Neural cell (in vitro differentiated cells): ENCODE measurements around the gene DNAH5. TPM values are rescaled to one million over a fixed set of nuclear protein-coding genes. Genes with fewer than 3 reads are reported as not detected.

ENCODE experiments used
- H2AFZ ChIP-seq: fragments of 200-600, 300-800 bp; sonication (generic), shearing (Covaris generic); 2 replicates; pipeline ENCODE4 v1.6.0; 2014; ENCODE audit warnings: low read depth, mild to moderate bottlenecking, antibody characterized with exemption, low read length, moderate library complexity
- H3F3A ChIP-seq: fragments of 200-600 bp; shearing (Covaris generic); 2 replicates; pipeline ENCODE4 v1.6.1; 2016; ENCODE audit warnings: mild to moderate bottlenecking, moderate library complexity, mixed read lengths, antibody characterized with exemption, low read length; ENCODE audit not compliant: insufficient read depth, poor library complexity, severe bottlenecking
- H3K27ac ChIP-seq: fragments of 200-600, 300-800 bp; sonication (generic), shearing (Covaris generic); 2 replicates; pipeline ENCODE4 v1.5.1; 2014; ENCODE audit warnings: mild to moderate bottlenecking, low read length, moderate library complexity
- H3K27me3 ChIP-seq: fragments of 300-800, 200-600 bp; sonication (generic), shearing (Covaris generic); 2 replicates; pipeline ENCODE4 v1.6.0; 2014; ENCODE audit warnings: mild to moderate bottlenecking, low read depth, low read length, moderate library complexity; ENCODE audit not compliant: insufficient read depth
- H3K36me3 ChIP-seq: fragments of 300-800, 200-600 bp; sonication (generic), shearing (Covaris generic); 2 replicates; pipeline ENCODE4 v1.5.1; 2014; ENCODE audit warnings: mild to moderate bottlenecking, antibody characterized with exemption, low read length, moderate library complexity; ENCODE audit not compliant: insufficient read depth
- H3K4me2 ChIP-seq: fragments of 300-800, 200-600 bp; sonication (generic), shearing (Covaris generic); 2 replicates; pipeline ENCODE4 v1.6.0; 2014; ENCODE audit warnings: mild to moderate bottlenecking, low read length
- H3K4me3 ChIP-seq: fragments of 300-800, 200-600 bp; sonication (generic), shearing (Covaris generic); 2 replicates; pipeline ENCODE4 v1.5.1; 2014; ENCODE audit warnings: mild to moderate bottlenecking, low read length, moderate library complexity
- H3K79me2 ChIP-seq: fragments of 200-600 bp; shearing (Covaris generic); replicated peaks from 2 replicates; pipeline ENCODE4 v1.6.0; 2014; ENCODE audit warnings: mild to moderate bottlenecking, low read length, moderate library complexity; ENCODE audit not compliant: insufficient read depth
- H3K9ac ChIP-seq: fragments of 300-800, 200-600 bp; sonication (generic), shearing (Covaris generic); 2 replicates; pipeline ENCODE4 v1.6.1; 2016; ENCODE audit warnings: mild to moderate bottlenecking, low read length, mixed read lengths
- H3K9me2 ChIP-seq: fragments of 200-600 bp; shearing (Covaris generic); 2 replicates; pipeline ENCODE4 v1.6.1; 2016; ENCODE audit warnings: mild to moderate bottlenecking, low read length, mixed read lengths; ENCODE audit not compliant: insufficient read depth
- H3K9me3 ChIP-seq: fragments of 200-600, 300-800 bp; sonication (generic), shearing (Covaris generic); 2 replicates; pipeline ENCODE4 v1.6.1; 2016; ENCODE audit warnings: mild to moderate bottlenecking, mixed run types, low read length, moderate library complexity, mixed read lengths
- H4K20me1 ChIP-seq: fragments of 200-600 bp; shearing (Covaris generic); 2 replicates; pipeline ENCODE4 v1.6.1; 2016; ENCODE audit warnings: mild to moderate bottlenecking, mixed run types; ENCODE audit not compliant: insufficient read depth
- EP300 ChIP-seq: fragments of 450-650 bp; conservative IDR thresholded peaks from 2 replicates; pipeline ENCODE4 v1.6.1; 2014; ENCODE audit warnings: antibody characterized with exemption, mild to moderate bottlenecking, moderate library complexity; ENCODE audit not compliant: poor library complexity, severe bottlenecking
- EZH2 ChIP-seq: fragments of 200-600, 300-800 bp; shearing (Covaris generic), sonication (generic); IDR thresholded peaks from 2 replicates; pipeline ENCODE4 v1.6.1; 2014; ENCODE audit warnings: antibody characterized with exemption, low read length, borderline replicate concordance, mild to moderate bottlenecking; ENCODE audit not compliant: insufficient read depth, poor library complexity, severe bottlenecking
- MXI1 ChIP-seq: fragments of 450-650 bp; conservative IDR thresholded peaks from 2 replicates; pipeline ENCODE4 v1.6.1; 2014; ENCODE audit warnings: antibody characterized with exemption, mild to moderate bottlenecking; ENCODE audit not compliant: poor library complexity, severe bottlenecking
- POLR2AphosphoS5 ChIP-seq: IDR thresholded peaks from 2 replicates; pipeline ENCODE4 v1.6.1; 2012
- RAD21 ChIP-seq: fragments of 450-650 bp; conservative IDR thresholded peaks from 2 replicates; pipeline ENCODE4 v1.6.1; 2014; ENCODE audit warnings: antibody characterized with exemption, mild to moderate bottlenecking, moderate library complexity
- SMC3 ChIP-seq: fragments of 450-650 bp; conservative IDR thresholded peaks from 2 replicates; pipeline ENCODE4 v1.6.1; 2014; ENCODE audit warnings: antibody characterized with exemption, mild to moderate bottlenecking, moderate library complexity; ENCODE audit not compliant: poor library complexity
- TAF1 ChIP-seq: IDR thresholded peaks from 2 replicates; pipeline ENCODE4 v1.6.1; 2012; ENCODE audit warnings: low read depth
- polyA plus RNA-seq: library from polyadenylated mRNA; depleted of rRNA; stranded (reverse); fragments of >200 nt; gene quantifications from 2 replicates; pipeline ENCODE4 v1.2.3, GENCODE V29; 2014
- TF ChIP-seq, protein P1 (sequence below): IDR thresholded peaks from 2 replicates; pipeline ENCODE4 v1.6.1; 2012; ENCODE audit warnings: borderline replicate concordance
- TF ChIP-seq, protein P2 (sequence below): fragments of 450-650 bp; IDR thresholded peaks from 2 replicates; pipeline ENCODE4 v1.5.1; 2014; ENCODE audit warnings: antibody characterized with exemption, mild to moderate bottlenecking, moderate library complexity; ENCODE audit not compliant: poor library complexity, severe bottlenecking

DNAH5 gene
- polyA plus RNA-seq, 1 donor from 2014 or later: 12.8 TPM

DNA sequence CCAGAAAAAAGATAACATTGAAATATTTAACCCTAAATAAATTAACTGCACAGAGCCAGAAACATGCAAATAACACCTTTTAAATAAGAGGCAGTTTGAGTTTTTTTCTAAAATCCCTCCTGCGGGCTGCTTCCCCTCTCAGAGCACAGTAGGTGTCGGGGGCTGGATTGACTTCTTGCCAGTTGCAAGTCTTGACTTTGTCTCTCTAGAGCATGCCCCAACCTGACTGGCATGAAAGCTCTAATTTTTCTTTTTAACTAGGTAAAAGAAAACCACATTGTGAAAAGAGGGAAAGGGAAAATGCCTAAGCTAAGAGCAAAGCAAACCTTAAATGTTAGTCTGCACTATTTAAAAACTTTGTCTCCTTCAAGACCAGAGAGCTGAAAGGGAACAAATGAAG lies 46.4 kb upstream of the DNAH5 start:
- Histone ChIP-seq H3K27me3 (no peaks in the 10 kb centered on the region), H3F3A (no peaks in the 10 kb centered on the region), H2AFZ (no peak overlapping the region), H3K27ac (no peak overlapping the region), H3K9me3 (no peaks in the 10 kb centered on the region), H3K4me3 (no peak overlapping the region), H3K9me2 (no peaks in the 10 kb centered on the region), H3K36me3 (no peaks in the 10 kb centered on the region), H4K20me1 (no peaks in the 10 kb centered on the region), H3K9ac (no peak overlapping the region), H3K79me2 (no peaks in the 10 kb centered on the region), H3K4me2 (no peak overlapping the region)
- TF ChIP-seq EP300 (no peak), RAD21 (no peak), SMC3 (no peak), POLR2AphosphoS5 (no peak), TAF1 (no peak), MXI1 (no peak), EZH2 (no peak)
- TF ChIP-seq, protein P1, sequence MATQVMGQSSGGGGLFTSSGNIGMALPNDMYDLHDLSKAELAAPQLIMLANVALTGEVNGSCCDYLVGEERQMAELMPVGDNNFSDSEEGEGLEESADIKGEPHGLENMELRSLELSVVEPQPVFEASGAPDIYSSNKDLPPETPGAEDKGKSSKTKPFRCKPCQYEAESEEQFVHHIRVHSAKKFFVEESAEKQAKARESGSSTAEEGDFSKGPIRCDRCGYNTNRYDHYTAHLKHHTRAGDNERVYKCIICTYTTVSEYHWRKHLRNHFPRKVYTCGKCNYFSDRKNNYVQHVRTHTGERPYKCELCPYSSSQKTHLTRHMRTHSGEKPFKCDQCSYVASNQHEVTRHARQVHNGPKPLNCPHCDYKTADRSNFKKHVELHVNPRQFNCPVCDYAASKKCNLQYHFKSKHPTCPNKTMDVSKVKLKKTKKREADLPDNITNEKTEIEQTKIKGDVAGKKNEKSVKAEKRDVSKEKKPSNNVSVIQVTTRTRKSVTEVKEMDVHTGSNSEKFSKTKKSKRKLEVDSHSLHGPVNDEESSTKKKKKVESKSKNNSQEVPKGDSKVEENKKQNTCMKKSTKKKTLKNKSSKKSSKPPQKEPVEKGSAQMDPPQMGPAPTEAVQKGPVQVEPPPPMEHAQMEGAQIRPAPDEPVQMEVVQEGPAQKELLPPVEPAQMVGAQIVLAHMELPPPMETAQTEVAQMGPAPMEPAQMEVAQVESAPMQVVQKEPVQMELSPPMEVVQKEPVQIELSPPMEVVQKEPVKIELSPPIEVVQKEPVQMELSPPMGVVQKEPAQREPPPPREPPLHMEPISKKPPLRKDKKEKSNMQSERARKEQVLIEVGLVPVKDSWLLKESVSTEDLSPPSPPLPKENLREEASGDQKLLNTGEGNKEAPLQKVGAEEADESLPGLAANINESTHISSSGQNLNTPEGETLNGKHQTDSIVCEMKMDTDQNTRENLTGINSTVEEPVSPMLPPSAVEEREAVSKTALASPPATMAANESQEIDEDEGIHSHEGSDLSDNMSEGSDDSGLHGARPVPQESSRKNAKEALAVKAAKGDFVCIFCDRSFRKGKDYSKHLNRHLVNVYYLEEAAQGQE: no peak
- TF ChIP-seq, protein P2, sequence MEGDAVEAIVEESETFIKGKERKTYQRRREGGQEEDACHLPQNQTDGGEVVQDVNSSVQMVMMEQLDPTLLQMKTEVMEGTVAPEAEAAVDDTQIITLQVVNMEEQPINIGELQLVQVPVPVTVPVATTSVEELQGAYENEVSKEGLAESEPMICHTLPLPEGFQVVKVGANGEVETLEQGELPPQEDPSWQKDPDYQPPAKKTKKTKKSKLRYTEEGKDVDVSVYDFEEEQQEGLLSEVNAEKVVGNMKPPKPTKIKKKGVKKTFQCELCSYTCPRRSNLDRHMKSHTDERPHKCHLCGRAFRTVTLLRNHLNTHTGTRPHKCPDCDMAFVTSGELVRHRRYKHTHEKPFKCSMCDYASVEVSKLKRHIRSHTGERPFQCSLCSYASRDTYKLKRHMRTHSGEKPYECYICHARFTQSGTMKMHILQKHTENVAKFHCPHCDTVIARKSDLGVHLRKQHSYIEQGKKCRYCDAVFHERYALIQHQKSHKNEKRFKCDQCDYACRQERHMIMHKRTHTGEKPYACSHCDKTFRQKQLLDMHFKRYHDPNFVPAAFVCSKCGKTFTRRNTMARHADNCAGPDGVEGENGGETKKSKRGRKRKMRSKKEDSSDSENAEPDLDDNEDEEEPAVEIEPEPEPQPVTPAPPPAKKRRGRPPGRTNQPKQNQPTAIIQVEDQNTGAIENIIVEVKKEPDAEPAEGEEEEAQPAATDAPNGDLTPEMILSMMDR: no peak

DNA sequence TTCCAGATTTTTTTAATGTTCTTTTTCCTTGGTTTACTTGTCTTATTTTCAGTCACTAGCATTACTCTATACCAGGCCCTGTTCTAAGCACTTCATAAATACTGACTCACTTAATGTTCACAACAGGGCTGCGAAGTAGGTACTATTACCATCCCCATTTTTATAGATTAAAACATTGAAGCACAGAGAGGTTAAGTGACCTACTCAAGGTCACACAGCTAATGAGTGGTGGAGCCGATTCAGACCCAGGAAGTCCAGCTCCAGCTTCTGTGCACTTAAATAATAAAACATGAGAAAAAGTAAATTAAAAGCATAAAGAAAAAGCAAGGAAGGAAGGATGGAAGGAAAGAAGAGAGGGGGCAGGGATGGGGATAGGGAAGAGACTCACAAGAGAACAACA lies 45.3 kb upstream of the DNAH5 start:
- no peaks in the 10 kb centered on the region for H3K36me3 ChIP-seq
- H3K27me3 ChIP-seq: no peaks in the 10 kb centered on the region
- no peak for TF ChIP-seq EZH2
- TF ChIP-seq, protein P1: no peak

More for the DNA sequence above, 45.3 kb upstream of the DNAH5 start:
- Histone ChIP-seq H3K9me3 (no peaks in the 10 kb centered on the region), H3K4me2 (no peak overlapping the region), H3K9ac (no peak overlapping the region), H3F3A (no peaks in the 10 kb centered on the region), H3K79me2 (no peaks in the 10 kb centered on the region), H3K9me2 (no peaks in the 10 kb centered on the region), H2AFZ (no peak overlapping the region), H4K20me1 (no peaks in the 10 kb centered on the region), H3K27ac (no peak overlapping the region), H3K4me3 (no peak overlapping the region)
